ENCODE results near the gene ZNF792. TPM values are rescaled to one million over a fixed set of nuclear protein-coding genes. Genes with fewer than 3 reads are reported as not detected.

The ZNF792 gene
- total RNA-seq, 1 donor from 2014 or later: 5.9 TPM

DNA sequence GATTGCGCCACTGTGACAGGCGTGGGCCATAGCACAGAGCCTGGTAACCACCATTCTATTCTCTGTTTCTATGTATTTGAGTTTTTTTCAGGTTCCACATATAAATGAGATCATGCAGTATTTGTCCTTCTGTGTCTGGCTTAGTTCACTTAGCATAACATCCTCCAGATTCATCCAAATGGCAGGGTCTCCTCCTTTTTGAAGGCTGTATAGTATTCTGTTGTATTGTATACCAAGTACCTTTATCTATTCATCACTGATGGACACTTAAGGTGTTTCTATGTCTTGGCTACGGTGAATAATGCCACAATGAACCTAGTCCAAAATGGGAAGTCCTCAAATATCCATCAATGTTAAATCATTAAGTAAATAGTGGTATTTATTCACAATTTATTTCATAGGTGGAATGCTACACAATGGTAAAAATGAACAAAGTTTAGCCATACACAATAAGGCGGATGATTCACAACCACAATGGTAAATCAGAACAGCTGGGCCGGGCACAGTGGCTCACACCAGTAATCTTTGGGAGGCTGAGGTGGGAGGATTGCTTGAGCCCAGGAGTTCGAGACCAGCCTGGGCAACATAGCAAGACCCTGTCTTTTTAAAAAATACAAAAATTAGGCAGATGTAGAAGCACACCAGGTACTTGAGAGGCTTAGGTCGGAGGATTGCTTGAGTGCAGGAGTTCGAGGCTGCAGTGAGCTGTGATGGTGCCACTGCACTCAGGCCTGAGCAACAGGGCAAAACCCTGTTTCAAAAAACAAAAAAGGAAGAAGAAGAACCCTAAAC, 27.7 kb upstream of the ZNF792 start:
- no peaks in the 10 kb centered on the region for H3K4me1 Mint-ChIP-seq (ENCODE audit: low read depth, unreplicated experiment)
- H3K4me3 ChIP-seq (ENCODE audit: insufficient read depth, low read depth, low read length): no peak overlapping the region
- TF ChIP-seq EZH2 (IDR thresholded peaks at IDR 0.05; ENCODE audit: insufficient read depth, low read length): no peak
- TF ChIP-seq, protein P1, sequence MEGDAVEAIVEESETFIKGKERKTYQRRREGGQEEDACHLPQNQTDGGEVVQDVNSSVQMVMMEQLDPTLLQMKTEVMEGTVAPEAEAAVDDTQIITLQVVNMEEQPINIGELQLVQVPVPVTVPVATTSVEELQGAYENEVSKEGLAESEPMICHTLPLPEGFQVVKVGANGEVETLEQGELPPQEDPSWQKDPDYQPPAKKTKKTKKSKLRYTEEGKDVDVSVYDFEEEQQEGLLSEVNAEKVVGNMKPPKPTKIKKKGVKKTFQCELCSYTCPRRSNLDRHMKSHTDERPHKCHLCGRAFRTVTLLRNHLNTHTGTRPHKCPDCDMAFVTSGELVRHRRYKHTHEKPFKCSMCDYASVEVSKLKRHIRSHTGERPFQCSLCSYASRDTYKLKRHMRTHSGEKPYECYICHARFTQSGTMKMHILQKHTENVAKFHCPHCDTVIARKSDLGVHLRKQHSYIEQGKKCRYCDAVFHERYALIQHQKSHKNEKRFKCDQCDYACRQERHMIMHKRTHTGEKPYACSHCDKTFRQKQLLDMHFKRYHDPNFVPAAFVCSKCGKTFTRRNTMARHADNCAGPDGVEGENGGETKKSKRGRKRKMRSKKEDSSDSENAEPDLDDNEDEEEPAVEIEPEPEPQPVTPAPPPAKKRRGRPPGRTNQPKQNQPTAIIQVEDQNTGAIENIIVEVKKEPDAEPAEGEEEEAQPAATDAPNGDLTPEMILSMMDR (IDR thresholded peaks at IDR 0.05; ENCODE audit: insufficient read depth, low read depth, low read length): no peak
- H3K27ac Mint-ChIP-seq (ENCODE audit: unreplicated experiment): no peak overlapping the region
- H3K9me3 ChIP-seq (ENCODE audit: insufficient read depth, low read depth, low read length): no peaks in the 10 kb centered on the region
- peaks cover 2% of the 10 kb centered on the region for H3K27me3 Mint-ChIP-seq (ENCODE audit: low read depth, unreplicated experiment)
- H4K20me1 ChIP-seq (ENCODE audit: insufficient read depth, low read length): no peaks in the 10 kb centered on the region
- DNase-seq (ENCODE audit: low read depth): no peak
- H3K27ac ChIP-seq (ENCODE audit: low read depth, low read length): no peak overlapping the region
- H3K4me2 ChIP-seq (ENCODE audit: low read length): no peak overlapping the region
- no peaks in the 10 kb centered on the region for H3K27me3 ChIP-seq (ENCODE audit: insufficient read depth, low read length)
- no peak overlapping the region for H3K9ac ChIP-seq (ENCODE audit: low read length)
- no peaks in the 10 kb centered on the region for H3K79me2 ChIP-seq (ENCODE audit: insufficient read depth, low read length)
- no peaks in the 10 kb centered on the region for H3K4me1 ChIP-seq (ENCODE audit: insufficient read depth, low read length)
- FAIRE-seq: no peak
- no peak overlapping the region for H2AFZ ChIP-seq (ENCODE audit: low read depth, low read length)
- H3K36me3 ChIP-seq (ENCODE audit: insufficient read depth, low read length): no peaks in the 10 kb centered on the region
- H3K9me3 Mint-ChIP-seq (ENCODE audit: unreplicated experiment): peaks cover 6% of the 10 kb centered on the region
- no peaks in the 10 kb centered on the region for H3K36me3 Mint-ChIP-seq (ENCODE audit: low read depth, unreplicated experiment)
- H3K4me3 Mint-ChIP-seq (ENCODE audit: unreplicated experiment): no peak overlapping the region

DNA sequence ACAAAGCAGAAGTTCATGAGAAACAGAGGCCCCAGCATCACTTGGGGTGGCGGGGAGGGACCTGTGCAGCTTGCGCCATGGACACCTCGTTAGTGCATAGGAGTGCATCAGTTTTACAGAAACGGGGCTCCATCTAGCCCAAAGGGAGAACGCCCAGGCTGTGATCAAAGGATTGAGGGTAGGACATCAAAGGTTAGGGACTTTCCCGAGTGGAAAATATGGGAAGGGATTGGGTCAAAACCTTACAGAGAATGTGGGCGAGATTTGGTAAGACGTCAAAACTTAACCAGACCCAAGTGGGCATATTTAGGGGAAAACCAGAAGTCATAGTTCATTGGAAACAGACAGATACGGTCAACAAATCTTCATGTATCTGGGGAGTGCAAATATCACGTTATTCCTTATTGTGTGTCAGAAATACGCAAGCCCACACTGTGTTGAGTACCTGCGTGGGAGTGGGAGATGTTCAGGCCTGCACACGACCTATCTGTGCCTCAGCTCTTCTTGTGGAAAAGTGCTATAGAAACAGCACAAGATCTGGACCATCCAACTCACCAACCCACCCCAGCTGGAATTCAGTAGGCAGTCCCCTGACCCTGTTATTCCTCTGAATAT, 26.7 kb upstream of the ZNF792 start:
- no peak overlapping the region for H3K4me3 Mint-ChIP-seq (ENCODE audit: unreplicated experiment)
- no peak overlapping the region for H3K4me2 ChIP-seq (ENCODE audit: low read length)
- H3K9me3 Mint-ChIP-seq (ENCODE audit: unreplicated experiment): peaks cover 6% of the 10 kb centered on the region
- H3K4me3 ChIP-seq (ENCODE audit: insufficient read depth, low read depth, low read length): no peak overlapping the region
- no peaks in the 10 kb centered on the region for H3K4me1 Mint-ChIP-seq (ENCODE audit: low read depth, unreplicated experiment)
- DNase-seq (ENCODE audit: low read depth) (no peak), FAIRE-seq (no peak)
- H3K4me1 ChIP-seq (ENCODE audit: insufficient read depth, low read length): no peaks in the 10 kb centered on the region
- H3K27me3 Mint-ChIP-seq (ENCODE audit: low read depth, unreplicated experiment): peaks cover 2% of the 10 kb centered on the region
- H3K27ac ChIP-seq (ENCODE audit: low read depth, low read length): no peak overlapping the region
- no peaks in the 10 kb centered on the region for H4K20me1 ChIP-seq (ENCODE audit: insufficient read depth, low read length)
- H3K9me3 ChIP-seq (ENCODE audit: insufficient read depth, low read depth, low read length): no peaks in the 10 kb centered on the region
- TF ChIP-seq EZH2 (IDR thresholded peaks at IDR 0.05; ENCODE audit: insufficient read depth, low read length): no peak
- TF ChIP-seq, protein P1 (IDR thresholded peaks at IDR 0.05; ENCODE audit: insufficient read depth, low read depth, low read length): no peak
- H3K36me3 ChIP-seq (ENCODE audit: insufficient read depth, low read length): no peaks in the 10 kb centered on the region
- no peaks in the 10 kb centered on the region for H3K27me3 ChIP-seq (ENCODE audit: insufficient read depth, low read length)
- H3K36me3 Mint-ChIP-seq (ENCODE audit: low read depth, unreplicated experiment): no peaks in the 10 kb centered on the region
- H3K27ac Mint-ChIP-seq (ENCODE audit: unreplicated experiment): no peak overlapping the region
- no peaks in the 10 kb centered on the region for H3K79me2 ChIP-seq (ENCODE audit: insufficient read depth, low read length)
- no peak overlapping the region for H3K9ac ChIP-seq (ENCODE audit: low read length)
- H2AFZ ChIP-seq (ENCODE audit: low read depth, low read length): no peak overlapping the region

DNA sequence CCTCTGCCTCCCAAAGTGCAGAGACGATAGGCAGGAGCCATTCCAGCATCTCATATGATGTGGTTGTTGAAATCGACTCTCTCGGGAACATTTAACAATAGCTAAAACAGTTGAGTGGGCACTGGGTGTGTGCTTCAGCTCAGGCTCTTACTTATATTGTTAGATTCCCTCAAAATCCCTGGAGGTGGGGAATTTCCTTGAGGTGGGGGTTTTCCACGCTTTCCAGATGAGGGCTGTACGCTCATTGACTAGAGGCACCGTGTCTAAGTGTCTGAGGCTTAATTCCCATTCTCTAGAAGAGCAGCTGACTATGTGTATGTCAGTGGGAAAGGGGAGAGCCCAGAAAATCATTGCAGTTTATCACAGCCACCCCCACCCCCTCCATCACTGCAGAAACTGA, 25.3 kb upstream of the ZNF792 start:
- Histone ChIP-seq H3K4me2 (ENCODE audit: low read length) (no peak overlapping the region), H3K36me3 (ENCODE audit: insufficient read depth, low read length) (no peaks in the 10 kb centered on the region), H3K4me1 (ENCODE audit: insufficient read depth, low read length) (no peaks in the 10 kb centered on the region), H3K9ac (ENCODE audit: low read length) (no peak overlapping the region), H4K20me1 (ENCODE audit: insufficient read depth, low read length) (no peaks in the 10 kb centered on the region), H3K4me3 (ENCODE audit: insufficient read depth, low read depth, low read length) (no peak overlapping the region), H3K9me3 (ENCODE audit: insufficient read depth, low read depth, low read length) (no peaks in the 10 kb centered on the region), H3K27me3 (ENCODE audit: insufficient read depth, low read length) (no peaks in the 10 kb centered on the region), H2AFZ (ENCODE audit: low read depth, low read length) (no peak overlapping the region), H3K79me2 (ENCODE audit: insufficient read depth, low read length) (no peaks in the 10 kb centered on the region), H3K27ac (ENCODE audit: low read depth, low read length) (no peak overlapping the region)
- FAIRE-seq (no peak), DNase-seq (ENCODE audit: low read depth) (no peak)
- no peaks in the 10 kb centered on the region for H3K36me3 Mint-ChIP-seq (ENCODE audit: low read depth, unreplicated experiment)
- no peak overlapping the region for H3K27ac Mint-ChIP-seq (ENCODE audit: unreplicated experiment)
- no peak overlapping the region for H3K4me3 Mint-ChIP-seq (ENCODE audit: unreplicated experiment)
- peaks cover 2% of the 10 kb centered on the region for H3K27me3 Mint-ChIP-seq (ENCODE audit: low read depth, unreplicated experiment)
- H3K4me1 Mint-ChIP-seq (ENCODE audit: low read depth, unreplicated experiment): no peaks in the 10 kb centered on the region
- TF ChIP-seq, protein P1 (IDR thresholded peaks at IDR 0.05; ENCODE audit: insufficient read depth, low read depth, low read length): no peak
- H3K9me3 Mint-ChIP-seq (ENCODE audit: unreplicated experiment): peaks cover 7% of the 10 kb centered on the region
